HG03159 (cell line): Measurements from ENCODE around the gene PACS2.
"Not testable (repeated sequence)": the region's sequence is repeated elsewhere in the genome, so short reads cannot be mapped to it uniquely, and the experiment has no call there.

ENCODE experiments used
- ATAC-seq: cut with Tn5 transposase; IDR thresholded peaks from one replicate; pipeline ENCODE4 v1.9.1; 2021; ENCODE audit warnings: mild to moderate bottlenecking, moderate library complexity; ENCODE audit not compliant: unreplicated experiment

PACS2 gene

DNA sequence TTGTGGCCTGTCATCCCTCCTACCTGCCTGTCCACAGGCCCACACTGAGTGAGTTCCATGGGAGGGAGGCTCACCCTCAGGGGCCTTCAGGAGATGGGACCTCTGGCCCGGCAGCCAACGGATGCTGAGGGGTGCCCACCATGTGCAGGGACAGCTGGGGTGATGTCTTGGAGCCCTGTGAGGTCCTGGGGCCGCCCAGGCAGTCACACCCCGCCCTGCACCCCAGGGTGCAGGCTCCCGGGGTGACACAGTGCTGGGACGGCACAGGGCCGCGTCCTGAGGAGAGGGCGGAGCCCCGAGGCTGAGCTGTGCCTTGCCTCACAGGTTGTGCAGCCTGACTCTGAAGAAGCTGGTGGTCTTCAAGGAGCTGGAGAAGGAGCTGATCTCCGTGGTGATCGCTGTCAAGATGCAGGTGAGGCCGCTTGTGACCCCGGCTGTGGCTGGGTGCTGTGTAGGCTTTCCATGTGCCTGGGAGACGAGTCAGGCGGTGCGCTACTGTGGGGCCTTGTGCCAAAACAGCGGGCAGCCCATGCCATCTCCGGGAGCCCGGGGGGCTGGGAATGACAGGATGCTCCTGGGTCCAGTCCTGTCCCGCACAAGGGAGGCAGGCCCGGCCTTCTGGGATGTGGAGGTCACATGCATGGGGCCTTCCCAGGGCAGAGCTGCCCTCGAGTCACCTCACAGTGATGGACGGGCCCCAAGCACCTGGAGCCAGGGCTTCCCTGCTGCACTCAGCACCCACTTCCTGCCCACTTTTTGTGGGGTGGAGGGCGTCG, 33.8 kb downstream of the PACS2 start:
- no peak for ATAC-seq

DNA sequence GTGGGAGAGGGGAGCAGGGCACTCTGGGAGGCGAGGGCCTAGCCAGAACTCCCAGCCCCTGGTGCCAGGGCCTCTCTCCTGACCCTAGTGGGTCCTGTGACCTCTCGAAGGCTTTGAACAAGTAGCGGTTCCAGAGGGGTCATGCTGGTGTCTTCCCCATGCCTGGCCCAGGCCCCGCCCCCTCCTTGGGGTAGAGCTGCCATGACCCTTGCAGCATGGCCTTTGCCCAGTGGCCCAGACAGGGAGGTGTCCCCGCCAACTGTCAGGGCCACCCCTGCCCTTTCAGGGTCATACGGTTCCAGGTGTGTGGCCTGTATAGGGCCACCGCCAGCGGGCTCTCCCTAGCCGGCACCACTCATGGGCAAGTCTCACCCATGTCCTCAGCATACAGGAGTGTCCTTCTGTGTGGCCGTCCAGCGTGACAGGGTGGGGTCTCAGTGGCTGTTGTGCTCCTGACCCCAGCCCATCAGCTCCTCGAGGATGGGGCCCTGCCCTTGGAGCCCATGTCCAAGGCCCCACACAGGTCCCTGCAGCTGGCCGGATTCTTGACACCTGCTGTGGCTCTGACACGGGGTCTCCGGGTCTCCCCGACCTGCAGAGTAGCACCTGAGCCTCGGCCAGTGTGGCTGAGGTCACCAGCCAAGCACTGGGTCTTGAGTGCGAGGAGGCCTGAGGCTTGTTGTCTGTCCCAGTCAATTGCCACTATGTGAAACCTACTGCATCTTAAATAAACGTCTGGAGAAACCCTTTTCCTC, 34.6 kb downstream of the PACS2 start:
- no peak for ATAC-seq

DNA sequence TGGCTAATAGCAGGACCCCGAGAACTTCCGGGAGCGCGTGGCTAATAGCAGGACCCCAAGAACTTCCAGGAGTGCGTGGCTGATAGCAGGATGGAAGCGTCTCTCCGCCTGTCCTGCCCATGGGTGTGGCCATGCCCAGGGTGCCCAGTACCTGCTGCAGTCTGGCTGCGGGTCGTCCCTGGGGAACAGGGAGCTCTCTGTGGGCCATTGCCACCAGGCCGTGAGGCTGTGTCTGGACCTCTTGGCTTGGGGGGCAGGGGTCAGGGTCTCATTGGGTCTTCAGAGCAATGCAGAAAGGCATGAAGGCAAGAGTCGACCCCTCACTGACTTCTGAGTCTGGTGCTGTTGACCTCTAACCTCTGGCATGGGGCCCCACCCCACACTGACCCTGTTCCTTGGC, 35.4 kb downstream of the PACS2 start:
- ATAC-seq: no peak

DNA sequence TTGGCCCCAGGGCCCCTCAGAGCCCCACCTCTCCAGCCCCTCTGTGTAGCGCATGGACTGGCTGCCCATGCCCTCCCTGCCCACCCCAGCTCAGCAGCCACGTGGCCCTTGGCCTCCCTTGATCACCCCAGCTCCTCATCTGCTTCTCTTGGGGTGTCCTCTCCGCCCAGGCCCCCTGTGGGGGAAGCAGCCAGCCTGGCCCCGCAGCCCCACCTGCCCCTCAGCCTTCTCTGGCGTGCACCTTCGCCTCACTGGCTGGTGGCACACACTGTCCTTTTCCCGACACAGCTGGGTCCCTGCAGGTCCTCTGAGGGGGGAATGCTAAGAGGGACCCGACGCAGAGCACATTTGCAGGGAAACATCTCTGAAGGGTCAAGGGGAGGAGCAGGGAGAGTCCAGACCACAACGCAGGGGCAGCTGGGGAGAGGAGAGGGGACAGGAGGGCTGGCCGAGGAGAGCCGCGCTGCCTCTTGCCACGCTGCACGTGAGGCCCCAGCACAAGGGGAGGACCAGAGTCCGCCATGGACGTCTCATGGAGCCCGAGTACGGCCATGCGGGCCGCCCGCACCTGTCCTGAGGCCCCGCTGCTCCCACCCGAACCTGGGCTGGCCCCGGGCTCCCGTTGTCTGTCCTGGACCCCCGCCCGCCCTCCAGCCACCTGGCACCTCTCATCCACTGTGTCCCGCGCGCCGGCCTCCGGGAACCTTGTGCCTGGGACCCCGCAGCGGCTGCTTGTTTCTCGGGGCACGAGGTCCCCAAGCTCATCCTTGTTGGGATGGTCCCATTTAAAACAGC, 36.1 kb downstream of the PACS2 start:
- ATAC-seq: no peak

DNA sequence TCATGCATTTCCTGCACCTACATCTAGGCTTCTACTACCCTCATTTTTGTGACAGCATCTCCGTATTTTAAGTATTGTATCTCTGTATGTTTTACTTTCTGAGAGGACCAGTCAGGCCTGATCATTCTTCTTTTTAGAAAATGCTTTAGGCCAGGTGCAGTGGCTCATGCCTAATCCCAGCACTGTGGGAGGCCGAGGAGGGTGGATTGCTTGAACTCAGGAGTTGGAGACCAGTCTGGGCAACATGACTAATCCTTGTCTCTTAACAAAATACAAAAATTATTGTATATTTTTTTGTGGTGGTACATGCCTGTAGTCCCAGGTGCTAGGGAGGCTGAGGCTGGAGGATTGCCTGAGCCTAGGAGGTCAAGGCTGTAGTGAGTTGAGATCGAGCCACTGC, 36.9 kb downstream of the PACS2 start:
- ATAC-seq: no peak

DNA sequence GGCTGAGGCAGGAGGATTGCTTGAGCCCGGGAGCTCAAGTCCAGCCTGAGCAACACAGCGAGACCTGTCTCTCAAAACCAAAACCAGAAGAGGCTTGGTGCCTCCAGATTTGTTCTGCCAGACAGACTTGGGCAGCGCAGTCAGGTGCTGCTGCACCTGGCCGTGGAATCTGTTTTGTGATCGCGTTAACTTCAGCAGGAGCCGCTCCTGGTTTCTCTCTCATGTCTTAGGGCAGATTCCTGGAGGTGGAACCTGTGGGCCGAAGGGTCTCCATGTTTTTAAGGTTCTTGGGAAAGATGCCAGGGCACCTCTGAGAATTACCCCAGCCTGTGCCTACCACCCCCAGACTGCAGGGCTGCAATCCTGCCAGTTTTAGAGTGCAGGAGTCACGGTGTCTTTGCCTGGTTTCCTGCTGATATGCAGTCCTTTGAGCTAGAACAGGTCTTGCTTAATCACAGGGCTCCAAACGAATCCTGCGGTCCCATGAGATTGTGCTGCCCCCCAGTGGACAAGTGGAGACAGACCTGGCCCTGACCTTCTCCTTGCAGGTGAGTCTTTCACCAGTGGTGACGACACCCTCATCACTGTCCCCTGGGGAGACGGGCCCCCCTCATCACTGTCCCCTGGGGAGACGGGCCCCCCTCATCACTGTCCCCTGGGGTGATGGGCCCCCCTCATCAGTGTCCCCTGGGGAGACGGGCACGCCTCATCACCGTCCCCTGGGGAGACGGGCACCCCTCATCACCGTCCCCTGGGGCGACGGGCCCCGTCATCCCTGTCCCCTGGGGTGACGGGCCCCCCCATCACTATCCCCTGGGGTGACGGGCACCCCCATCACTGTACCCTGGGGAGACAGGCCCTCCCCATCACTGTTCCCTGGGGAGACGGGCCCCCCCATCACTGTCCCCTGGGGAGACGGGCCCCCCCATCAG, 37.6 kb downstream of the PACS2 start:
- ATAC-seq: peak; percentile 74

DNA sequence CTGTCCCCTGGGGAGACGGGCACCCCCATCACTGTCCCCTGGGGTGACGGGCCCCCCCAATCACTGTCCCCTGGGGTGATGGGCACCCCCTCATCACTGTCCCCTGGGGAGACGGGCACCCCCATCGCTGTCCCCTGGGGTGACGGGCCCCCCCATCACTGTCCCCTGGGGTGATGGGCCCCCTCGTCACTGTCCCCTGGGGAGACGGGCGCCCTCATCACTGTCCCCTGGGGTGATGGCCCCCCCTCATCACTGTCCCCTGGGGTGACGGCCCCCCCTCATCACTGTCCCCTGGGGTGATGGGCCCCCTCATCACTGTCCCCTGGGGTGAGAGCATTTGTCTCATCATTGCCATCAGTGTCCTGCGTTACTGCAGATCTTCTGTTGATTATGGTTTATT, 38.6 kb downstream of the PACS2 start:
- no peak for ATAC-seq

DNA sequence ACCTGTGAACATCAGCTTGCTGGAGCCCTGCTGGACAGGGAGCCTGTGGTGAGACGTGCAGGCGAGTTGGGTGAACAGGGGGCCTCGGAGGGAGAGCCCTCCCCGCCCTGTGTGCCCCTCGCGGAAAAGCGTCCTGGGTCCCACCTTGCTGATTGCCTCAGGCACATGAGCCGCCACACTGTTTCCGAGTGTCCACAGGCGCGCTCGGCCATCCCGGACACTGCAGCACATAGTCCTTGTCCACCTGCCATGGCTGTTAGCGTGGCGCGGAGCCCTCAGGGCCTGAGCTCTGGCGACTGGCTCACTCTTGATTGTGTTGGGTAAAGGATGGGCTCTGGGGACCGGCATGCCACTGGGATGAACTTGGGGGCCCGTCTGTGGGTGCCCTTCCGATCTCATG, 40.0 kb downstream of the PACS2 start:
- no peak for ATAC-seq

DNA sequence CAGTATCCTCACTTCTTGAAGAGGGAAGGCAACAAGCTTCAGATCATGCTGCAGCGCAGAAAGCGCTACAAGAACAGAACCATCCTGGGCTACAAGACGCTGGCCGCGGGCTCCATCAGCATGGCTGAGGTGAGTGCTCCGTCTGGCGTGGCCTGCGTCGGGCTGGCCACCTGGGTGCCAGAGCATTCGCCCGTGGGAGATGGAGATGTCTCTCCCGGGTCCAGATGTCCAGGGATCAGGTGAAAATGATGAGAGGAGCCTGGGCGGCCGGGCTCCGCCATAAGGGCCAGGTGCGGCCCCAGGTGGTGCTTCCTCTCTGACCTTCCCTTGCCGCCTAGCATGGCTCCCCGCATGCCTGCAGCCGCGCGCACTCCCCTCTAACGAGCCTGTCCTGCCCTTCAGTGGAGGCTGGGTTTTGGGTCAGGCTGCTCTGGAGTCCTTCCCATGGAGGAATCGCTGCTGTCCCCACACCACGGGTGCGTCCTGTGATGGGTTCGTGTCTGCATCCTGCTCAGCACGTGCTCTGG, 40.6 kb downstream of the PACS2 start:
- ATAC-seq: no peak

DNA sequence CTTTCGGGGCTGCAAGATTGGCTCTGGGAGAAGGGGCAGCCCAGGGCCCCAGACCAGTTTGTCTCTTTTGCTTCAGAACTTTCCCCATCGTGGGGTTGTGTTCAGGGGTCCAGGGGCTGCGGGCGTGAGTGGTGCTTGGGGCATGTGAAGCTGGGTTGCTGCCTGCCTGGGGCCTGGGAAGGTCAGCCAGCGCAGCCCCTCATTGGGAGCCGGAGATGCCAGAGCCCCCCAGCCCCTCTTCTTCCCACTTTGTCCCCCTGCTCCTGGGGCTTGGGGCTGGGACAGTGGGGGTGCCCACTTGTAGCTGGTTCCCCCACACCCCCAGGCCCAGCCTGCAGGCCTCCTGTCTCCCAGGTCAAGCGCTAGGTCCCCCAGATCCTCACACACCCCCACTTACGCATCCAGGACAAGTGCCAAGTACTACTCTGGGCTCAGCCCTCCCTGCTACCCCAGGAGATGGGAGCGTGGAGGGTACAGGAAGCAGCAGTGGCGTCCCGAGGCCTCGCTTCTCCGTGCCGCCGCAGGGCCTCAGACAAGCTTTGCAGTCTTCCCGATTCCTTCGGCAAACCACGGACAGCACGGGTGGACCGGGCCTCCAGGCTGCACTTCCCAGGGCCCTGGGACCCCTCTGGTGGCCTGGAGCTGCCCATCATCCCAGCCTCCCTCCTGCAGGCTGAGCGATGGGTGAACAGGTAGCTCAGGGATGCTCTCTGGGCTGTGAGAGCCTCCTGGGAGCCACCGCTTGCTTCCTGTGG, 41.5 kb downstream of the PACS2 start:
- ATAC-seq: no peak

DNA sequence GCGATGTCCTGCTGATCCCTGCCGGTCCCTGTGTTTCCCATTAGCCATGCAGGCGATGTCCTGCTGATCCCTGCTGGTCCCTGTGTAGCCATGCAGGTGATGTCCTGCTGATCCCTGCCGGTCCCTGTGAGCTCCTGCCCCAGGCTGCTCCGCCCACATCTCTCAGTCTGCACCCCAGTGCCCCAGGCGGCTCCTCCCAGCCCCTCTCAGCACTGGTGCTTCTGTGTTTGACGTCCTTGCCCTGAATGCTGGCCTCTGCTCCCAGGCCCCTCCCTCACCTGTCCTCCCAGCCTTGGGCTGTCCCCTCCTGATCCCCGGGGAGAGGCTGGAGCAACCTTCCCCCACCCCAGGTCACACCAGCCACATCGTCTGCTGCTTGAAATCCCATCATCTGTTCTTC, 42.4 kb downstream of the PACS2 start:
- ATAC-seq: no peak

DNA sequence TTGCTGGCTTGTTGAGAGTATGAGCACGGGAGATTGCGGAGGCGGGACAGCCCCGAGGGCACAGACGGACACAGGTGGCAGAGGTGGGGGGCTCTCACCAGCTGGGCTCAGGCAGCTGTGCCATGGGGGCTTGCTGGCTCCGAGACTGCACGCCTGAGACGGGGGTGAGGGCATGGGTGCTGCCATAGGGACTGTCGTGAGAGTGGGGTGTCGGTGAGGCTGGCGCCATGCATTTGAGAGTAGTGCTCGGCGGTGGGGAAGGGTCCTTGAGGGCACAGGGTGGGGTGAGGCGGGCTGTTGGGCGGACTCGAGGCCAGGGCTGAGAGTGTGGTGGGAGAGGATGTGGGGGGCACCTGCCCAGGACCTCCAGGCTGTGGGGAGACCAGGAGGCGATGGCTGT, 43.1 kb downstream of the PACS2 start:
- ATAC-seq: no peak

DNA sequence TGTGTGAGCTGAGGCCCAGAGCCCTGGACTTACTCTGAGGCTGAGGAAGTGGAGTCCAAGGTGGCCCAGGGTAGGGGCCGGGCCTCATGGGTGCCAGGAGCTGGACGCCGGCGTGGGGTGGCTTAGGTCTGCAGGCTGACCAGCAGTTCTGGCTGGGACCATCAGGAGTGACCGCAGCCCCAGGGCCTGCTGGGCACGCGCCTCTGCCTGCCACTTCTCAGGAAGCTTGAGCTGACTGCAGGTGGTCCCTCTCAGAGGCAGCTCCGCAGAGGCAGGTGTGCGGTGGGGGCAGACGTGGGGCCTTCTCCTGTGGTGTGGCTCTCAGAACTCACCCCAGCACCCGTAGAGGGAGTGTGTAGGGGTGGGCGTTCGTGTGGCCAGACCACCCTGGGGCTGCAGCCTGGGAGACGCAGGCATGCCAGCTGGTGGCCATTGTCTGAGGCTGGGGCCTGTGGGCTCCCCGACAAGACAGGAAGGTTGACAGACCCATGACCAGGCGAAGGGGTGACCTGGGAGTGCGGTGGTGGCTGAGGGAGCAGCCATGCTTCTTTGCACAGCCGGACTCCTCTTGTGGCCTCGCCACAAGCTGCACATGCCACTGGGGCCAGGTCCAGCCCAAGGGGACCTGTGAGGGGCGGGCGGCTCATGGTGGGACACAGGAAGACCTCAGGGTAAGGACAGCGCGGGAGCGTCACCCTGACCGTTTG, 43.7 kb downstream of the PACS2 start:
- no peak for ATAC-seq

DNA sequence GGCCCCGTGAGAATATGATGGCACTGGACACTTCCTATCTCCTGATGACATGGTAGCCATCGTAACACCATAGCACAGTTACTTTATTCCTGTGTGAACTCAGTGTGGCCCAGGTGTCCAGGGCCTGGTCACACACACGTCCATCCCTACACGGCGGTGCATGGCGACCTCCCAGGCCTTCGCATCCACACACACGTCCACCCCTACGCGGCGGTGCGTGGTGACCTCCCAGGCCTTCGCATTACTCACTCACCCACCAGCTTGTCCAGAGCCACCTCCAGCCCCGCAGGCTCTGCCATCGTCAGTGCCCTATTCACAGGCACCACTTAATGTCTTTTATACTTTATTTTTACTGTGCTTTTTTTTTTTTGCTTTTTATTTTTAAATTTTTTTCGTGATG, 44.4 kb downstream of the PACS2 start:
- ATAC-seq: no peak

DNA sequence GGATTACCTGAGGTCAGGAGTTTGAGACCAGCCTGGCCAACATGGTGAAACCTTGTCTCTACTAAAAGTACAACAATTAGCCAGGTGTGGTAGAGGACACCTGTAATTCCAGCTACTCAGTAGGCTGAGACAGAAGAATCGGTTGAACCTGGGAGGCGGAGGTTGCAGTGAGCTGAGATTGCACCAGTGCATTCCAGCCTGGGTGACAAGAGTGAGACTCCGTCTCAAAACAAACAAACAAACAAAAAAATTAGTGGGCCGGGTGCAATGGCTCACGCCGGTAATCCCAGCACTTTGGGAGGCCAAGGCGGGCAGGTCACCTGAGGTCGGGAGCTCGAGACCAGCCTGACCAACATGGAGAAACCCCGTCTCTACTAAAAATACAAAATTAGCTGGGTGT, 46.9 kb downstream of the PACS2 start:
- not testable (repeated sequence) for ATAC-seq

DNA sequence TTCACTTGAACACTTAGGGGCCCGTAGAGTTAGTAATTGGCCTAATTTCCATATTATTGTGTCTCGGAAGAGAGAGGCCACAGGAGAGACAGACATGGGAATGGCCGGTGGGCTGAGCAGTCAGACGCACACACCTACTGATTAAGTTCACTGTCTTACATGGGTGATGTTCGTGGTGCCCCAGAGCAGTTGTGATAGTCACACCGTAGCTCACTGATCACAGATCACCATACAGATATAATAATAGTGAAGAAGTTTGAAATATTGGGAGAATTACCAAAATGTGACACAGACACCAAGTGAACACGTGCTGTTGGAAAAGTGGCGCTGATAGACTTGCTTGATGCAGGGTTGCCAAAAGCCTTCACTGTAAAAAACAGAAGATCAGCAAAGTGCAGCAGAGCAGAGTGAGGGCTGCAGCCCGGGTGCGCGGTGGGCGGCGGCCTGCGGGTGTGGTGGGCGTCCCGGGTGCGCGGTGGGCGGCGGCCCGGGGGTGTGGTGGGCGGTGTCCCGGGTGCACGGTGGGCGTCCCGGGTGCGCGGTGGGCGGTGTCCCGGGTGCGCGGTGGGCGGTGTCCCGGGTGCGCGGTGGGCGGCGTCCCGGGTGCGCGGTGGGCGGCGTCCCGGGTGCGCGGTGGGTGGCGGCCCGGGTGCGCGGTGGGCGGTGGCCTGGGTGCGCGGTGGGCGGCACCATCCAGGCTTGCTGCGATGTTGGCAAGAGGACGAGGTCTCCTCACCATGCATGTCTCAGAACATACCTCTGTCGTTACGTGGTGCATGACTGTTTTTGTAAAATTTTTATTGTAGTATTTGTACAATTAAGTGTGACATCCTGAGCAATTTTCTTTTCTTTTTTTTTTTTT, 49.5 kb downstream of the PACS2 start:
- ATAC-seq: no peak

DNA sequence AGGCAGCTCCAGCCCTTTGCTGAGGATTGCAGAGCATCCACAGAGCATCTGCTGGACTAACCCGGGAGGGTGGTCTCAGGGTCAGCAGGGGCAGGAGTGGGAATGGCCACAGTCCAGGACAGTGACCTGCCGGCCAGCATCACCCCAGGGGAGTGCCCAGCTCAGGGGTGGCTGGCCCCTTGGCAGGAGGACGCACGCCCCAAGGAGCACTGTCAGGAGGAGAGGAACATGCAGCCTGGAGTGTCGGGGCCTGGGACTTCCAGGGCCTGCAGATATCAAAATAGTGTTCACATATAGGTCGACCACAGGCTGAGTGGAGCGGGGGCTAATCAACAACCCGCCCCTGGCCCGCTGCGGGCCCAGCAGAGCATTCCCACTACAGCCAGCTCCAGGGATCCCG, 50.6 kb downstream of the PACS2 start:
- ATAC-seq: no peak

DNA sequence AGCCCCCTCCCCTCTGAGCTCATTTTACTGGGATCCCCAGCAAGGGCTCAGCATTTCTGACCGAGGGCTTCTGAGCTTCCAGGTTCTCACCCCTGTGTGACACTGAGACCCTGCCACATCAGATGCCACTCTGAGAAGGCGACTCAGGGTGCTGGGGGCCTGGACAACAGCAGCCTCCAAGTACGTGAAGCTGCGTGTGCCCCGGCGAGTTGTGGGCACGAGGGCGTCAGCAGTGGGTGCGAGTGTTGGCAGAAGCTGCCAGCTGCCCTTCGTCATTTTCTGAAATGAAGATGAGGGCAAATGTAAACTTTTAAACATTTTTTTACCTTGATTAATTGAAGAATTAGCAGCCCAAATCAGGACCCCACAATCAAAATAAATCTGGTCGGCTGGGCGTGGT, 51.1 kb downstream of the PACS2 start:
- no peak for ATAC-seq
